Natural killer cell treated with Interleukin-12 subunit alpha and Interleukin-12 subunit beta and Interleukin-15 and Interleukin-18, amount 100 ng/mL, for 72 hours (primary cell): ENCODE measurements around the gene CTNNA2. TPM values are rescaled to one million over a fixed set of nuclear protein-coding genes. Genes with fewer than 3 reads are reported as not detected.

ENCODE experiments used
- ATAC-seq, 2 donors: fragments of 150-1000 bp; cut with Tn5 transposase in 1 of 2; sonication (Bioruptor Pico), chemical (Tn5 transposase) in 1 of 2; 2 replicates each; pipeline ENCODE4 v1.10.0; 2021
- DNase-seq: peaks from one replicate; pipeline ENCODE4 v3.0.0; 2022; ENCODE audit warnings: low spot score
- H3K27ac Mint-ChIP-seq, 2 donors: 1 replicate in 1 of 2; 2 replicates in 1 of 2; pipeline ENCODE4 v1.8.0; 2022; ENCODE audit warnings: mixed read lengths in 2 of 2, mild to moderate bottlenecking in 1 of 2, moderate library complexity in 1 of 2
- H3K27me3 Mint-ChIP-seq, 2 donors: 1 replicate in 1 of 2; 2 replicates in 1 of 2; pipeline ENCODE4 v1.8.0; 2022; ENCODE audit warnings: mixed read lengths in 2 of 2
- H3K36me3 Mint-ChIP-seq: one replicate; pipeline ENCODE4 v1.8.0; 2022; ENCODE audit warnings: mixed read lengths
- H3K4me1 Mint-ChIP-seq, 2 donors: 1 replicate in 1 of 2; 2 replicates in 1 of 2; pipeline ENCODE4 v1.8.0; 2022; ENCODE audit warnings: low read depth in 2 of 2, mixed read lengths in 2 of 2, mild to moderate bottlenecking in 1 of 2
- H3K4me3 Mint-ChIP-seq: one replicate; pipeline ENCODE4 v1.8.0; 2022; ENCODE audit warnings: mixed read lengths
- H3K9me3 Mint-ChIP-seq: 2 replicates; pipeline ENCODE4 v1.8.0; 2022; ENCODE audit warnings: mixed read lengths
- total RNA-seq, 2 donors: library from RNA; stranded (reverse); gene quantifications; one replicate each; pipeline ENCODE4 v1.2.3, GENCODE V29; 2022

The CTNNA2 gene
- total RNA-seq, 2 donors from 2014 or later: not detected

DNA sequence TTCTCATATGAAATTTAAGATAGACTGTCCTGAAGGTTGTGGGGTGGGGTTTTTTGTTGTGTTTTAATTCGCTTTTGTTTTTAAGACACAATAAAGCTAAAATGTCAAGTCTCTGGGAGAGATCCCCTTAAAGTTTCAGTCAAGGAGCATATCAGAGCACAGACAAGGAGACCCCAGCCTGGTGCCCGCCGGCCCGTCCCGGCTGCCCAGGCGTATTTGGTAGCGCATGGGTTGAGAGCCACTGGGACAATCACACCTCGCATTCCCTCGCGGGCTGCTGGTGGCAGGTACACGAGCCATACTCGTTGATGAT lies 789.1 kb downstream of the CTNNA2 start:
- peaks cover 6% of the 10 kb centered on the region for H3K9me3 Mint-ChIP-seq
- no peak overlapping the region for H3K4me3 Mint-ChIP-seq
- no peak for DNase-seq
- peaks cover 5% of the 10 kb centered on the region for H3K36me3 Mint-ChIP-seq
- no peaks in the 10 kb centered on the region for H3K4me1 Mint-ChIP-seq
- no peak overlapping the region for H3K27ac Mint-ChIP-seq
- peaks cover 17 to 24% of the 10 kb centered on the region in 2 donors for H3K27me3 Mint-ChIP-seq
- ATAC-seq: no peak

DNA sequence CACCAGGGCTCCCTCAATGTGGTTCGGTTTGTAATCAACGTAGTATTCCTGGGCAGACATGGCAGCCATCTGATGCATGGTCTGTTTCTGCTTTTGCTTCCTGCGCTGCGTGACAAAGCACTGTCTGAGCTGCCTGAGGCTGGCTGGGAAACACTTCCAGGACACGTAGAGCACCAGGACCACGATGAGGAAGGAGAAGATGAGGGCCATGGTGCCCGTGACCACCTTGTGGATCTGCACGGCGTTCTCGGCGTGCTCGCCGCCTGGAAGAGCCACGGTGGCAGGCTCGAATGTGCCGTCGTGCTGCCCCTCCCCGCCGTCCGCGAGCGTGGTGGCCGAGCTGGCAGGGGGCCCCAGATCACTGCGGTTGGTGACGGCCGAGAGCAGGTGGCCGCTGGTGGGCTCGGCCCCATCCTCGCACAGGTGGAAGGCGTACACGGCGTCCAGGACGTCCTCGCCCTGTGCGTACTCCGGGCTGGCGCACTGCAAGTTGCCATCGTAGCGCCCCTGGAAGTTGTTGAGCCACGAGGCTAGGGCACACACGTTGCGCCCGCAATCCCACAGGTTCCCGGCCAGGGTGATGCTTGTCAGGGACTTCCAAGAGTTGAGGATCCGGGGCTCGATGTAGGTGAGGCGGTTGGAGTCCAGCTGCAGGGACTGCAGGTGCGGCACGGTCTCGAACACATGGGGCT lies 789.6 kb downstream of the CTNNA2 start:
- Mint-ChIP-seq H3K4me3 (no peak overlapping the region), H3K27me3 (peaks cover 17 to 24% of the 10 kb centered on the region in 2 donors), H3K27ac (no peak overlapping the region), H3K36me3 (peaks cover 5% of the 10 kb centered on the region), H3K4me1 (no peaks in the 10 kb centered on the region), H3K9me3 (peaks cover 7% of the 10 kb centered on the region)
- ATAC-seq: no peak
- DNase-seq: no peak

DNA sequence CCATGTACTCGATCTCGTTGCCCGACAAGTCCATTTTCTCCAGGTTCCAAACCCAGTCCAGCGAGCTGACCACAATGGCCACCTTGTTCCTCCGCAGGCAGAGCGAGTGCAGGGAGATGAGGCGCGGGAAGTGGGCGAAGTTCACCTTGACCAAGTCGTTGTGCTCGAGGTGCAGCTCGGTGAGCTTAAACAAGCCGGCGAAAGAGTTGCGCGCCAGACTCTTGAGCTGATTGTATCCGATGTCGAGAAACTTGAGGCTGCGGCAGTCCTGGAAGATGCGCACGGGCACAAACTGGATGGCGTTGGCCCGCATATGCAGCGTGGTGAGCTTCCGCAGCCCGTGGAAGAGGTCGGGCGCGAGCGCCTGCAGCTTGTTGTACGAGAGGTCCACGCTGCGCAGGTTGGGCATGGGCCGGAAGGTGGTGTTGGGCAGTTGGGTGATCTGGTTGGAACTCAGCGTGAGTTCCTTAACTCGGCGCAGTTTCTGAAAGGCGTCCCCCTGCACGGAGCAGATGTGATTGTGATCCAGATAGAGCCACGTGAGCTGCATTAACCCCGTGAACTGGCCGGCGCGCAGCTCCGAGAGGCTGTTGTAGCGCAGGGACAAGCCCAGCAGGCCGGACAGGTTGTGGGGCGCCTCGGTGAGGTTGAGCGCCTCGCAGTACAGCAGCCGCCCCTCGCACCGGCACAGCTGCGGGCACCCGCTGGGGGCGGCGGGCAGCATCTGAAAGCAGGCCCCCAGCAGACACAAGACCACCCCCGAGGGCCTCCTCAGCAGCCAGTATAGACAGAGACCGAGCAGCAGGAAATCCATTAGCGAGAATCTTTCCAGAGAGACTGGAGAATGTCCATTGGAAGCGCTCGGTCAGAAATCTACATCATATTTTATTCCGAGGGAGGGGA lies 790.4 kb downstream of the CTNNA2 start:
- Mint-ChIP-seq H3K4me3 (no peak overlapping the region), H3K9me3 (peaks cover 9% of the 10 kb centered on the region), H3K4me1 (no peaks in the 10 kb centered on the region), H3K27me3 (peaks cover 17 to 24% of the 10 kb centered on the region in 2 donors), H3K36me3 (peaks cover 5% of the 10 kb centered on the region), H3K27ac (no peak overlapping the region)
- DNase-seq (no peak), ATAC-seq (peak in 1 of 2 donors; percentile 32)

DNA sequence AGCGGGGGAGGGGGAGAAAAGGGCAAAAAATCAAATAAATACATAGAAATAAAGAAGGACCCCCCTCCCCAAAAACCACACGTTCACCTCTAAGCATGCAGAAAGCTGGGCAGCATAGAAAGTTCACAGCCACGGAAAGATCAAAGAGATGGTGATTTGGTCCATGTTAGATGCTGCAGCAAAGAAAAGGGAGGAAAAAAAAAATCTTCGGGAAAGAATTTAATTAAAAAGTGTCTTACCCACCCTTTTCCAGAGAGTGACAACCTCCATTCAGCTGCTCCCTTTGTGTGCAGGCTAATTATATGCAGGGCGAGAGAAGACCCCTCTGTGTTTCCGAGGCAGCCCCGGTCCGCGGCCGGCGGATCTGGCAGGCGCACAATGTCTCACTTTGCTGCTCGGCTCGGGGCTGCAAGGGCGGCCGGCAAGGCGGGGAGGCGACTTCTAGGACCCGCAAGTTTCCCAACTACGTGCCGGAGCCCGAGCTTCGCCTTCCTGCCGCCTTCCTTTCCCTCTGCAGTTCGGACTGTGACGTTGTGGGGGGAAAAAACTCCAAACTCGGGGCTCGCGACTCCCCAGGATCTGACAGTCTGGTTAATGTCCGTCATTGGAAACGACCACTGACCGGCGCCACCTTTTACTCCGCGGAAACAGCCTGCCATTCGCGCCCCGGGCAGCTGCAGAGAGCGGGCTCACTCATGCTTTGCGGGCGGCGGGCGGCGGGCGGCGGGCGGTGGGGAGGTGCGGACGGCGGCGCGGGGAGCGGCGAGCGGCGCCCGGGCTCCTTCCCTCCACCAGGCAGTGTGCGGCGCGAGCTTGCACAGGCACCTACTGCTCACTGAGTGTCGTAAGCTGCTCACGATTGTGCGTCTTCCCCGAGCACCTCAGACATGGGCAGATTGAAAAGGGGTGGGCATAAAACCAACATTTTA lies 791.3 kb downstream of the CTNNA2 start, which contains the start of gene LRRTM1:
Gene LRRTM1 (minus strand): TSS at position 844 of the 929 bp plus-strand sequence. CDS start 933 bp downstream, outside the sequence.
- DNase-seq: no peak
- Mint-ChIP-seq H3K36me3 (peaks cover 5% of the 10 kb centered on the region), H3K9me3 (peaks cover 6% of the 10 kb centered on the region), H3K4me1 (no peaks in the 10 kb centered on the region), H3K4me3 (no peak within 1 kb of the TSS), H3K27ac (no peak within 1 kb of the TSS), H3K27me3 (peaks cover 17 to 24% of the 10 kb centered on the region in 2 donors)
- ATAC-seq: no peak

DNA sequence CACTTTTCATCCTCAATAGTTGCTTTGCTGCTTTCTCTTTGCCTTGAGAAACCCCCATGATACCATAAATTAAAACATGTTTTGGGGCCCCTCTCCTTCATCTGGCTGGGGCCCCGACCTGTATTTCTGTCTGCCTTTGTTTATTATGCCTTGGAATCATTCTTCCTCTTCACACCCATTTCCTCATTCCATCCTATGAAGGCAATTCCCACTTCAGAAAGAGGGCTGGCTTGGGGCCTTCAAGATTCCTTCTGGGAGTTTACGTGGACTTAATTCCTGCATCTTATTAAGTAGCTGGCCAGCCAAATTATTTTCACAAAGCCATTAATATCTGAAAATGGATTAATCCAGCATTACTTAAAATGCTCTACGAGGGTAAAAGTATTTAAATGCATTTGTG lies 798.5 kb downstream of the CTNNA2 start:
- DNase-seq: no peak
- H3K9me3 Mint-ChIP-seq: peaks cover 23% of the 10 kb centered on the region
- no peaks in the 10 kb centered on the region for H3K4me1 Mint-ChIP-seq
- H3K4me3 Mint-ChIP-seq: no peak overlapping the region
- peaks cover 1 to 4% of the 10 kb centered on the region in 2 donors for H3K27me3 Mint-ChIP-seq
- no peak overlapping the region for H3K27ac Mint-ChIP-seq
- H3K36me3 Mint-ChIP-seq: peaks cover 3% of the 10 kb centered on the region
- ATAC-seq: no peak

DNA sequence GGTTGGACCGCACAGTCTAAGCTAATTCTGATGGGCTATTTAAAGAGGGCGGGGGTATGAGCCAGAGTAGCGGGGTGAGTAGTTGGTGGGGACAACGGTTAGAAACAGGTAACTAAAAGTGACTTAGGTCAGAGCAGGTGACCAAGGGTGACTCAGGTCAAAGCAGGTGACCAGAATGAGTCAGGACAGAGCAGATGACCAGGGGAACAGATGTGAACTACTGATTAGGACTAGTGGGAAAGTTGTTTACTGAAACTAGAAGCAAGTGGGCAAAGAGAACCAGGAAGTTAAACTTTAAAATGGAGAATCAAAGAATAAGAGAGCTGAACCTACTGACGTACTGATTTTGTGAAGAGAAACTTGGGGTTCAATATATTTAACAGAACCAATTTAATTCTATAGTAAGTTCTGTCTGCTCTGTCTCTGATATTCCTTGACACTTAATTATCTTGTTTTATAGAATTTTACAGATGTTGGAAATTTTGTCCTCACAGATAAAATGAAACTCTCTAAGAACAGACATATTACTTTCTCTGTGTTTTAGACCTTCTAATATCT lies 799.5 kb downstream of the CTNNA2 start:
- Mint-ChIP-seq H3K36me3 (no peaks in the 10 kb centered on the region), H3K4me1 (no peaks in the 10 kb centered on the region)

DNA sequence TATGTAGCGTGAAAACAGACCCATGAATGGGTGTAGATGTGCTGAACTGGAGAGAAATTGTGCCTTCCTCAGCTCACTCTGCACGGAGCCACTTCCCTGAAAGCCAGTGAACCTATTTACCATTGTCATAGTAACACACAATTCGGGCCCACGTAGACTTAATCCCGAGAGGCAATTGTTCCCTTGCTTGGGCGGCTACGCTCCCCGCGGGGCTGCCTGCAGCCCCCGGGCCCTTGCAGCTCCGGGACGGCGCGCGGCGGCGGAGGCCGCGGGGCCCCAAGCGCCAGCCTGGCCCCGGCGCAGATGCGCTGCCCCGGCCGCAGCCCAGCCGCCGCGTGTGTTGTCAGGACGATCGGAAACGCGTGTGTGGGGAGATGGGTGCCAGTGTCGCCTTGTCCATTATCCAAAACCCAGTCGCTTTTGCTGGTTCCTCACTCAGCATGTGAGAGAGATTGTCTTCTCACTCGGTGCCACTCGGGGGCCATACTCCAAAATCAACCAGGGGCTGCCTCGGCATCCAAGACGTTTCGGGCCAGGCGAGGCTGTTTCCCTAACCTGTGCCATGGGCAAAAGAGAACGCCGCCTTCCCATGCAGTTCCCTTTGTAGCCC lies 809.6 kb downstream of the CTNNA2 start:
- Mint-ChIP-seq H3K9me3 (peaks cover 9% of the 10 kb centered on the region), H3K27me3 (peaks cover 0 to 6% of the 10 kb centered on the region in 2 donors), H3K36me3 (no peaks in the 10 kb centered on the region), H3K27ac (no peak overlapping the region), H3K4me1 (no peaks in the 10 kb centered on the region), H3K4me3 (no peak overlapping the region)
- DNase-seq: no peak
- ATAC-seq: no peak

More for the DNA sequence above, 799.5 kb downstream of the CTNNA2 start:
- no peaks in the 10 kb centered on the region for H3K27me3 Mint-ChIP-seq
- H3K4me3 Mint-ChIP-seq: no peak overlapping the region
- ATAC-seq (no peak), DNase-seq (no peak)
- H3K27ac Mint-ChIP-seq: no peak overlapping the region
- peaks cover 22% of the 10 kb centered on the region for H3K9me3 Mint-ChIP-seq

DNA sequence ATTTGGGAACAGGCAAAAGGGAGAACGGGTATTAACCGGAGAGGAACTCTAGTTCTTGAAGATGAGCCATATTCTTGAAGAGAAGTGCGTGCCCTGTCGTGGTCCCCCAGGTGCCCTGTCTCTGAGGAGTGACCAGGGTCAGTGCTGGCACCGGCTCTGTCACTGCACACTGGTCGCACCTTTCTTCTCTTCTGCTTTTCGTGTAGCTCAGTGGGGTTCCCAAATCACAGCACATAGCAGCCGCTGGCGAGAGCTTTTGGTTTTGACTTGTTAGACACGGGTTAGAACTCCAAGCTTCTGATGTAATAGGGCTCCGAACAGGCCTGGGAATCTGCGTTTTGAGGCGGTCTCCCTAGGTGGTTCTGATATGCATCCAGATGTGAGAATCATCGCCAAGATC lies 810.1 kb downstream of the CTNNA2 start:
- DNase-seq (no peak), ATAC-seq (no peak)
- Mint-ChIP-seq H3K4me3 (no peak overlapping the region), H3K9me3 (peaks cover 3% of the 10 kb centered on the region), H3K27me3 (peaks cover 0 to 6% of the 10 kb centered on the region in 2 donors), H3K27ac (no peak overlapping the region), H3K4me1 (no peaks in the 10 kb centered on the region), H3K36me3 (no peaks in the 10 kb centered on the region)

DNA sequence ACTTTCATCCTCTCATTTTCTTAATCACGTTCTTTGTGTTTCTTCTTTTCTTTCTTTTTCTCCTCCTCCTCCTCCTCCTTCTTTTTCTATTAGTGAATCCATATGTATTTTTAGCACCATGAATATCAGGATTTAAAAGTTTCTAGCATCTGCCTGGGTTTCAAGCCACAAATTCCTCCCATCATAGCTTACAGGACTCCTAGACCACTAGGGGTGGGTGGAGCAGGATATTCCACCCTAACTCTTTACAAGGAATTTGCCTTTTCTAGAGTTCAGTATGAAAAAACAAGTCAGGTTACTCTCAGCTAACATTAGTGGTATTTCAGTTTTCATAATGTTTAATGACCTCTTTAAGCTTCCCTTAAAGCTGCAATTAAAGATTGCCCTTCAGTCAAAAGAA lies 810.8 kb downstream of the CTNNA2 start:
- no peak overlapping the region for H3K27ac Mint-ChIP-seq
- no peak for ATAC-seq
- no peak for DNase-seq
- no peaks in the 10 kb centered on the region for H3K4me1 Mint-ChIP-seq
- no peak overlapping the region for H3K4me3 Mint-ChIP-seq
- peaks cover 3% of the 10 kb centered on the region for H3K9me3 Mint-ChIP-seq
- no peaks in the 10 kb centered on the region for H3K36me3 Mint-ChIP-seq
- H3K27me3 Mint-ChIP-seq: peaks cover 0 to 6% of the 10 kb centered on the region in 2 donors

DNA sequence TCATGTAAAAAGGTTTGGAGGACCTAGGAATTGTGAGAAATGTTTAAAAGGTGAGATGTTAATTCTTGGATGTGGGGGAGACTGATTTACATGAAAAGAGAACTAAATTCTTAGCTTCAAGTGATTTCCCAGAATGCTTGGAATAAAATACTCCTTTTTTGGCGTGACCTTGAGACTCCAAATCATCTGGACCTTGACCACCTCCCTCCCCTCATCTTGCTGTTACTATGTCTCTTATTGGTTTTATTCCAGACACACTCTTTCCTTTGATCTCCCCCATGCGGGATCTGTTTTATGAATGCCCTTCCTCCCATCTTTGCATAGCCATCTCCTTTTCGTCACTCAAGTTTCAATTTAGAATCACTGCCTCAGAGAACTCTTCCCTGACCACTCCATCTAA lies 811.7 kb downstream of the CTNNA2 start:
- H3K27me3 Mint-ChIP-seq: peaks cover 0 to 6% of the 10 kb centered on the region in 2 donors
- no peak for DNase-seq
- no peaks in the 10 kb centered on the region for H3K4me1 Mint-ChIP-seq
- H3K27ac Mint-ChIP-seq: no peak overlapping the region
- H3K9me3 Mint-ChIP-seq: peaks cover 6% of the 10 kb centered on the region
- no peaks in the 10 kb centered on the region for H3K36me3 Mint-ChIP-seq
- ATAC-seq: no peak
- no peak overlapping the region for H3K4me3 Mint-ChIP-seq

DNA sequence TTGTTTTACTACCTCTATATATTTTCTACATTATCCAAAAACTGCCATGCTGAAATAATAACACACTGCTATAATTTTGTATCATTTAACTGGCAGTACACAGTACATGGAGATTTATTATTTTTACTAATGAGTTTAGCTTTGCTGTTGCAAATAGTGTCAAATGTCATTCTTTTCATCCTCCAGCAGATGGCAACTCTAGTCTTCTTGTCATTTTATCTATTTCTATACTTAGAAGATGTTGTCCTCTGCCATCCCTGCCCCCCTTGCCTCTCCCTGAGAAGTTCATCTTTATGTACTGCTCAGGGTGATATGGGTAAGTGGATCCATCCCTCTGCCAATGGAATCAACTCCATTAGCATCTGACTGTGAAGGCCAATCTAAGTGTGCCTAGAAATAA lies 813.4 kb downstream of the CTNNA2 start:
- peaks cover 7% of the 10 kb centered on the region for H3K9me3 Mint-ChIP-seq
- no peak for ATAC-seq
- H3K4me1 Mint-ChIP-seq: no peaks in the 10 kb centered on the region
- H3K27me3 Mint-ChIP-seq: peaks cover 0 to 3% of the 10 kb centered on the region in 2 donors
- no peak overlapping the region for H3K4me3 Mint-ChIP-seq
- no peaks in the 10 kb centered on the region for H3K36me3 Mint-ChIP-seq
- DNase-seq: no peak
- no peak overlapping the region for H3K27ac Mint-ChIP-seq

DNA sequence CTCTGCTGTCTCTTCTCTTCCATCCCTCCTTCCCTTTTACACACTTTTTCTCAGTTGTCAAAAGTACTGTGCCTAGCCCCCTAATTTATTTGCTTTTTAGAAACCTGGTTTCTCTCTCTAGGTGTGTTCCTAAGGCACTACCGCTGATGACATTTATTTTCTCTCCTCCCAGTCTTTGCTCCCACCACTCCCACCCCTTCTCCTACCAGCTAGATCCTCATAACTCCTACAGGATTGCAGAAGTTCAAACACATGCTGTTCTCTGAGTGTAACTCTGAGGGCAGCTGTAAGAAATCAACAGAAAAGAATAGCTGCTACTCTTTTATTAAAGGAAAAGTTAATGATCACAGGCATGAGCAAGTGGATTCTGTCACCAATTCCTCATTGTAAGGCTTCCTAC lies 814.0 kb downstream of the CTNNA2 start:
- H3K4me1 Mint-ChIP-seq: no peaks in the 10 kb centered on the region
- H3K27ac Mint-ChIP-seq: no peak overlapping the region

DNA sequence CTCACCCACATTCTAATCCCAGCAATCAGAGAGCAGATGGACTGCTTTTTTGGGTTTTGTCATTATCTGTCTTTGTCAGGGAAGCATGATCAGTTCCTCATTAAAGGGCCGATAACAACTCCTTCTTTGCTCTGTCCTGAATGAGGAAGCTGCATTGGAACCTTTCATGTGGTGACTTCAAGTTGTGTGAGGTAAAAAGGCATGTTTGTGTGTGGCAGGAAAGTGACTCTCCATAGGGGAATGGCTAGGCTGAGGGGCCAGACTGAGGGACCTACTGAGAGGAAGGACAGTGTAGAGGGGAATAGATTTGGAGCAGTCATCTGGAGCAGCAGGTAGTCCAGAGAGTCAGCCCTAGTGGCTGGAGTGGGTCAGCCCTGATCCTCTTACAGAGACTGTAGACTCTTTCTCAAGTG lies 815.3 kb downstream of the CTNNA2 start:
- Mint-ChIP-seq H3K36me3 (no peaks in the 10 kb centered on the region), H3K4me3 (no peak overlapping the region), H3K27me3 (no peaks in the 10 kb centered on the region), H3K4me1 (no peaks in the 10 kb centered on the region), H3K27ac (no peak overlapping the region), H3K9me3 (peaks cover 11% of the 10 kb centered on the region)
- no peak for DNase-seq
- no peak for ATAC-seq

More for the DNA sequence above, 814.0 kb downstream of the CTNNA2 start:
- Mint-ChIP-seq H3K36me3 (no peaks in the 10 kb centered on the region), H3K9me3 (peaks cover 7% of the 10 kb centered on the region), H3K27me3 (peaks cover 0 to 2% of the 10 kb centered on the region in 2 donors), H3K4me3 (no peak overlapping the region)
- ATAC-seq (no peak), DNase-seq (no peak)
